NCI-H345 treated with DMSO at 0.1 percent for 48 hours (cell line): ENCODE data around the gene LDLRAD4.

ENCODE experiments used
- DNase-seq: peaks from one replicate; lab custom pipeline; 2025; ENCODE audit not compliant: unreplicated experiment; lab: John Stamatoyannopoulos, UW

Gene LDLRAD4

DNA sequence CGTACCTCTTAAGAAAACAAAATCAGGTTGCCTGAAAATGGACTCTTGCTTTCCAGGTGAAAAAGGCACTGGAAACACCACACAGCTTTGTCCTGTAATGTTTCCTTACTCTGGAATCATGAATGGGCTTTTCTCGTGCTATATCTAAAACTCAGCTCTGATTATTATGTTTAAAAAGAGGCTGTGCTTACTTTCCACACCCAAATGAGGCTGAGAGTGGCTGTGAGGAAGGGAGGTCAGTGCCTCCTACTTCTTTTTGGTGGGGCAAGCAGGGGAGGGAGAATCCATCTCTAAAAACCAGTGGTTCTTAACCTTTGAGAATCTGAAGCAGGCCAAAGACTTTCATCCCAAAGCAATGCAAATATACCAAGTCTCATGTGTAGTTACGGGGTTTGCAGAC is 359.2 kb downstream of the LDLRAD4 start:
- DNase-seq = no peak

DNA sequence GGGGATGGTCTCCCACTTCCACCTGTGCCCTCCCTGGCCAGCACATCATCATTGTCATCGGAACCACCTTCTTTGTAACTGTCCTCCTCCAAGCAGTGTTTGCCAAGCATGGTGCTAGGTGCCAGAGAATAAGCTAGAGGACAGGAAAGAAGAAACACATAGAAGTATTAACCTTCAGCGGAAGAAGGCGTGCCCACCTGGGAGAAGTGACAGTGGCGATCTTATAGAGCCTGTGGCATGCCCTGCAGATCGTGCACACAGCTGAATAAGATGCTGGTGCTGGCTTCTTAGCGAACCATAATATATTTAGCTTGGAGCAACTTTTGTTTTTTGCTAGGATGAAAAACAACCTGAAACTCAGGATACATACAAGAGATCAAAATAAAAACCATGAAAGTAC is 359.8 kb downstream of the LDLRAD4 start:
- no peak for DNase-seq

- DNase-seq = no peak
Observed at GRCh38 chr18:13579874-13580273, 361.3 kb downstream of the LDLRAD4 start.

DNA sequence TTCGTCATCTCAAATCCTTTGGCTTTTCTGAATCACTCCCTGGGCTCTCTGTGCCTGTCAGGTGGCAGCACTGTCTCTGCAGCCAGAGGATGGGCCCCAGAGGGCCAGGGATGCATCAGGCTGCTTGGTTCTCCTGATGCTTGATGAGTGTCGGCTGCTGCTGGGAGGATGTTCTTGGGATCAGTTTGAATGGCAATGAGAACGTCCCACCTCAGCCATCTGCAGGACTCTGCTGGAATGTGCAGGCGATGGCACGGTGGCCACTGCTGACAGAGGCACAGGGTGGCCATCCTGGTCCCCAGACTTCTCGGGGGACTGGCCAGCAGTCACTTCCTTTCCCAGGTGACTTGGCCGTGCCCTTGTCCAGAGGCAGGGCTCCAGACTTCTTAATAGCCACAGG is 361.8 kb downstream of the LDLRAD4 start:
- DNase-seq = no peak

GRCh38 chr18:13580991-13581390 is 362.4 kb downstream of the LDLRAD4 start:
- no peak for DNase-seq

DNA sequence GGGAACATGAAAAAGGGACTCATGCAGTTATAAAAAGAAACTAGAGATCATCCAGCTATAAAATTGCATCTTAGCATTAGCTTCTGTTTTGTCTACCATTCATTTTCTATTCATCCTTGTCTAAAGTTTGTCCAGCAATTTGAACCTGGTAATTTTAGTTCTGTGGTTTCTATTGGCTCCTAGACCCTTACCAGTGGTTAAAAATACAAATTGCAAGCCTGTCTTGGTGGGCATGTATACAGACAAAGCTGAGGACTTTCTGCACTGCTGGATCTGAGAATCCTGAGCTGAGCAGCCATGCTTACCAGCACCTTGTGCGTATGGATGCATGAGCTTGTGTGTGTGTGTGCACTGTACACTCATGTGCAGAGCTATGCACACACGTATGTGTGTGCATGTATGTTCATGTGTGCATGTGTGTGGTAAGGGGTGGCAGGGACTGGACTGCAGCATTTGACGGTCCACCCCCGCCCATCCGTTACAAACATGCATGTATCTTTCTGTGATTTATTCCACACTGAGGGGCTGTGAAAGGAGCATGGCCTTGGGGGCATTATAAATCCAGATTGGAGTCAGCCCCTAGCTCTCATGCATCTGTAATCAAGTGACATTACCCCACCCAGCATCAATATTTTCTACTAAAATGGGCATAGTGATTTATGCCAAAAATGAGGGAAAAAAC is 363.1 kb downstream of the LDLRAD4 start:
- DNase-seq = no peak

- no peak for DNase-seq
Observed at GRCh38 chr18:13582178-13582670, 363.7 kb downstream of the LDLRAD4 start.

GRCh38 chr18:13583576-13584550 is 365.3 kb downstream of the LDLRAD4 start:
- no peak for DNase-seq

- DNase-seq = no peak
Observed at GRCh38 chr18:13584825-13585224, 366.3 kb downstream of the LDLRAD4 start.

DNA sequence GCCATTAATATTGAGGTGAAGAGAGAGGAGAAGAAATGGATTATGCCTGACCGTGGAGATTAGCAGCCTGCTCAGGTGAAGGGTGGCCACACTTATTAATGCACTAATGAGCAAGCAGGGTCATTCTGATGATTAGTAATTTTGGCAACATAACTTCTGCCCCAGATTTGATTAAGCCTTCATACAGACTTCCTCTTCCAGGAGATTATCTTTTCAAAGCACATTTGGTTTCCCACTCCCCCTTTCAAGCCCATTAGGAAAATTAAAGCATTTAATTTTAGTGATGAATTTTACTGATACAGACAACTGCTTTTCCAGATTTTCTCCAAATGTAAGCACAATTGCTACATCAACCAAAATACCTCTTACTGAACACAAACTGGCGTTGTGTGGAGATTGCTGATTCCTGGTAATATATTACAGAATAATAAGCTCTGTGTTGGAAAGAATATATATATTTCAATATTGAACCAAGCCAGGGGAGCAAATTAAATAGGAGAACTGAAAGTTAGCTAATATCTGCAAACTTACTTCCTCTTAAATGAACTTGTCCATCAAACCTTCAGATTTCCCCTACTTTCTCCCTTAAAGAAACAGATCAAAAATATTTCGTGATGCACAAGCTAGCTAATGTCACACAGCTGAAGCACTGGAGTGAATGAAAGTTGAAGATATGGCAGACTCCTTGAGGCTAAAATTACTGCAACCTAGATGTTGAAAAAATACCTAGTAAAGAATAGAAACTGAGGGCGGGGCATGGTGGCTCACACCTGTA is 367.0 kb downstream of the LDLRAD4 start:
- DNase-seq = no peak

DNA sequence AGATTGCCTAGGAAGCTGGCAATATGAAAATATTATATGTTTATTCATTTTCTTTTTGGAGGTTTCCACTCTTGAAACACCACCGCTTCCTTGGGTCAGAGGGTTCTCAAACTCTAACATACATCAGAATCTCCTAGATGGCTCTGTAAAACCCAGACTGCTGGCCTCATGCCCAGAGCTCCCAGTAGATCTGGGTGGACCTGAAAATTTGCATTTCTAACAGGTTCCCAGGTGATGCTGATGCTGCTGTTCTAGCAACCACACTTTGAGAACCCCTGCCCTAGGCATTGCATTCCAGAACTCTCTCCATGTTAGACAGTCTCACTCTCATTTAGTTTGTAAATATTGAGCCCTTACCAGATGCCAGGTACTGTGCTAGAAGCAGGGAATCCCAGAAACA is 368.4 kb downstream of the LDLRAD4 start:
- DNase-seq = no peak

DNA sequence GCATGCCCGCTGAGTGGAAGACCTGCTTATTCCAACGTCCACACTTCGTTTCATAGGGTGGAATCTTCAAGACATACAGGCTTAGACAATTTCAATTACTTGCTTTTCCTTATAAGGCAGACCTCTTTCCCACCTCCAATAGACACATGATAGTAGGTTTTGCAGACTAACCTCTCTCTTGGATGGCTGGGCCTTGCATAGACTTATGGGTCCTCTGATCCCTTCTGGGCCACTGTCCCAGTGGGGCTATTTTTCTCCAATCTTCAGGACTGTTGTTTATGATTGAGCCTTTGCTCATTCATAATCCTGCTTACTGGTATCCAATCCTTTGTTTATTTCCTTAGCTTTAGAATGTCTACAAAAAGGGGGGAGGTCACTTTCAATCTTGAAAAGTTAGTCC is 368.9 kb downstream of the LDLRAD4 start:
- no peak for DNase-seq

GRCh38 chr18:13587937-13588336 is 369.4 kb downstream of the LDLRAD4 start:
- DNase-seq = no peak

DNA sequence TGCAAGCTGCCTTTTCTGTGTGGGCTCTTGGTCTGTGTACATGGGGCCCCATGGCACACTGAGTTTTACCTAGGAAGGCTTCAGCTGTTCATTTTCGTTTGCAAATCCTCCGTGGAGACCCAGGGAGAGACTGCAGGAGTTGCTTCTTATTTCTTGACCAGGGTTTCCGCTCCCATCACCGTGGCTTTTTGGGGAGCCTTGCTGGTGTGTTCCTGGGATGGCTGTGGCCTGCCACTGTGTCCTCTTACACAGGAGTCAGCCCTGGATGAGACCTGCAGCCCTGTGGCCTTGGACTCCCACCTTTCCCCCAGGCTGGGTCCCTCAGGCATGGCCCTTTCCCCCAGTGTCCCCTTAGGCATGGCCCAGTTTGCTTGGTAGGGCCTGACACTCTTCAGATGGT is 370.8 kb downstream of the LDLRAD4 start:
- no peak for DNase-seq

DNA sequence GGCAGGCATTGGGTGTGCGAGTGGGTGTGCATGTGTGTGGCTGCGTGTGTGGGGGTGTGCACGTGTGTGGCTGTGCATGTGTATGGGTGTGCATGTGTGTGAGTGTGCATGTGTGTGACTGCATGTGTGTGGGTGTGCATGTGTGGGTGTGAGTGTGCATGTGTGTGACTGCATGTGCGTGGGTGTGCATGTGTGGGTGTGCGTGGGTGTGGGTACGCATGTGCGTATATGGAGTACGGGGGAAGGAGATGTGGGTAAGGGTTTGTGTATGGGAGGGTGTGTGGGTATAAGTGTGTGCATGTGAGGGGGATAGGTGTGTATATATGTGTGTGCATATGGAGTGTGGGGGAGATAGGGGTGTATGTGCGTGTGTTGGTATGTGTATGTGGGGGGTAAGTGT is 371.4 kb downstream of the LDLRAD4 start:
- DNase-seq = no peak

GRCh38 chr18:13592246-13592645 is 373.7 kb downstream of the LDLRAD4 start:
- no peak for DNase-seq

DNA sequence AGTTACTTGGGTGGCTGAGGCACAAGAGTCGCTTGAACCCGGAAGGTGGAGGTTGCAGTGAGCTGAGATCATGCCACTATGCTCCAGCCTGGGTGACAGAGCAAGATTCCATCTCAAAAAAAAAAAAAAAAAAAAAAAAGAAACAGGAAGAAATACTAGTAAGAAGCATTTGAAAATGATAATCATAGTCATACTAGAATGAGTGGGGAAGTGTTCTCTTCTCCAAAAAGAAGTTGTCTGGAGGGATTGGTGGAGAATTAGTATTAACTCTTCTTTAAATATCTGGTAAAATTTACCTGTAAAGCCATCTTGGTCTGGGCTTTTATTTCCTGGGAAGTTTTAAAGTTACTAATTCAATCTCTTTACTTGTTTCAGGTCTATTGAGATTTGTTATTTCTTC is 376.0 kb downstream of the LDLRAD4 start:
- no peak for DNase-seq

- DNase-seq = no peak
Observed at GRCh38 chr18:13597068-13597467, 378.5 kb downstream of the LDLRAD4 start.

DNA sequence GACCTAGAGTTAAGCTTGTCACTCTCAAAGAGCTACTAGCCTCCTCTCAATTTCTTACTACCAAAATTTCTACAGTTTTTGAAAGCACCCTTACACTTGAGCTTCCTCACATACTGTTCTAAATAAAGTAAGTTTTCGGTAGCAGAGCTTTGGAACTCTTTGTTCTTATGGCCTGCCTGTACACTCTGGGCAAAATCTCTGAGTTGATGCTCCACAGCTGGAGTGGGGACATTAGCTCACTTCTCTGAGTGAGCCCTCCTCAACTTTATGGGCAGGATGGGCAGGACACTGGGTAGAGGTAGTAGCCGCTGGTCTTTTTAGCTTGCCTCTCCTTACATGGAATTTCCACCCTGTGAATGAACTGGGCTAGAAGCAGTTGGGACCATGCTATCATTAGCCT is 380.0 kb downstream of the LDLRAD4 start:
- no peak for DNase-seq

GRCh38 chr18:13599031-13599430 is 380.5 kb downstream of the LDLRAD4 start:
- DNase-seq = no peak

- DNase-seq = no peak
Observed at GRCh38 chr18:13603304-13604019, 384.9 kb downstream of the LDLRAD4 start.
